H1 (cell line): ENCODE results near the gene SH3GL2.

Experiments used
- CBX8 ChIP-seq: fragments of 300-800, 300-1000 bp; sonication (generic); IDR thresholded peaks from 2 replicates; pipeline ENCODE4 v1.7.1; 2016; ENCODE audit warnings: low read depth, low read length, borderline replicate concordance
- CTCF ChIP-seq, 3 experiments: IDR thresholded peaks; 1 replicate in 2 of 3; 2 replicates in 1 of 3; pipeline versions ENCODE4 v1.5.1 to v1.6.1; 2011; ENCODE audit warnings: low read length in 3 of 3, mild to moderate bottlenecking in 3 of 3, inconsistent platforms in 2 of 3, low read depth in 1 of 3, moderate library complexity in 1 of 3; ENCODE audit not compliant: insufficient read depth in 1 of 3; ENCODE audit errors: control extremely low read depth in 1 of 3
- EGR1 ChIP-seq: IDR thresholded peaks from 2 replicates; pipeline ENCODE4 v1.6.1; 2011; ENCODE audit warnings: low read depth, low read length, borderline replicate concordance
- EP300 ChIP-seq, 2 experiments: IDR thresholded peaks; 1 replicate in 1 of 2; 2 replicates in 1 of 2; pipeline ENCODE4 v1.6.1; 2011 to 2012; ENCODE audit warnings: low read depth in 2 of 2, low read length in 2 of 2, mild to moderate bottlenecking in 2 of 2, borderline replicate concordance in 1 of 2, inconsistent platforms in 1 of 2, moderate library complexity in 1 of 2
- EZH2 ChIP-seq: fragments of 200-600 bp; sonication (generic); IDR thresholded peaks from 2 replicates; pipeline ENCODE4 v1.7.1; 2012; ENCODE audit warnings: low read depth, mild to moderate bottlenecking, moderate library complexity, low read length, inconsistent platforms; ENCODE audit not compliant: severe bottlenecking
- JUN ChIP-seq: IDR thresholded peaks from 2 replicates; pipeline ENCODE4 v1.6.1; 2011; ENCODE audit warnings: low read depth, mild to moderate bottlenecking, improper control_type of control experiment, low read length
- JUND ChIP-seq: IDR thresholded peaks from 2 replicates; pipeline ENCODE4 v1.6.1; 2011; ENCODE audit warnings: mild to moderate bottlenecking, improper control_type of control experiment, low read length
- POLR2A ChIP-seq, 2 experiments: IDR thresholded peaks; 1 replicate in 1 of 2; 2 replicates in 1 of 2; pipeline ENCODE4 v1.6.1; 2011; ENCODE audit warnings: low read depth in 2 of 2, low read length in 2 of 2, mild to moderate bottlenecking in 2 of 2; ENCODE audit errors: control extremely low read depth in 1 of 2
- POLR2AphosphoS5 ChIP-seq: IDR thresholded peaks from 2 replicates; pipeline ENCODE4 v1.6.1; 2011; ENCODE audit warnings: low read depth, low read length
- RFX5 ChIP-seq: IDR thresholded peaks from 2 replicates; pipeline ENCODE4 v1.6.1; 2011; ENCODE audit warnings: low read depth, low read length, improper control_type of control experiment, borderline replicate concordance
- SP1 ChIP-seq: IDR thresholded peaks from 2 replicates; pipeline ENCODE4 v1.6.1; 2011; ENCODE audit warnings: low read depth, low read length
- SP2 ChIP-seq: IDR thresholded peaks from 2 replicates; pipeline ENCODE4 v1.6.1; 2012; ENCODE audit warnings: mild to moderate bottlenecking, low read length, inconsistent platforms
- TAF1 ChIP-seq: IDR thresholded peaks from 2 replicates; pipeline ENCODE4 v1.6.1; 2011; ENCODE audit warnings: mild to moderate bottlenecking, low read depth, low read length
- YY1 ChIP-seq: IDR thresholded peaks from 2 replicates; pipeline ENCODE4 v1.6.1; 2011; ENCODE audit warnings: low read depth, mild to moderate bottlenecking, low read length

DNA sequence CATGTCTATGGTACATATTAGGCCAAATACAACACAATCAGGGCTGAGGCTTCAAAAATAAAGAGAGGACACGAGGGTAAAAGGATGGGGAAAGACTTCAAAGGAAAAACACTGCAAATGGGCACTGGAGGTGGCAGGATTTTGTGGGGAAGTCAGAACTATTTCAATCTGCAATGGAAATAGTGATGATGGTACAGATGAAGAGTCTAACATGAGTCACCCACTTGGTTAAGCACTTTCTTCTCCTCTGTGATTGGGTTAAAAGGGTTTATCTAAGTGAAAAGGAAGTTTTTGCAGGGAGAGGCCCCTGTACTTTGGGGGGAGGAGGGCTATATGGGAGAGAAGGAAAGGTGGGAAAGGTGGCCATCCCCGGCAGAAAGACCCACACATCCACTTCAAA is 4.5 kb upstream of the SH3GL2 start:
- TF ChIP-seq CTCF (IDR thresholded peaks at IDR 0.05; ENCODE audit: control extremely low read depth in 1 of 3, insufficient read depth in 1 of 3, low read depth in 1 of 3, low read length in 3 of 3) (no peak), YY1 (no peak), EZH2 (no peak), SP2 (no peak), POLR2AphosphoS5 (no peak), RFX5 (no peak), JUN (no peak), POLR2A (IDR thresholded peaks at IDR 0.05; ENCODE audit: control extremely low read depth in 1 of 2, low read depth in 2 of 2, low read length in 2 of 2) (no peak), EGR1 (no peak), EP300 (IDR thresholded peaks at IDR 0.05; ENCODE audit: borderline replicate concordance in 1 of 2, low read depth in 2 of 2, low read length in 2 of 2) (no peak), TAF1 (no peak), JUND (no peak), CBX8 (no peak), SP1 (no peak)
